Spleen (tissue), 7 donors: ENCODE measurements around the gene BICRA.

Experiments used
- CTCF ChIP-seq, 11 experiments: fragments of 200-600 bp in 7 of 11; fragments of 450-650 bp in 4 of 11; sonication (generic) in 4 of 11; IDR thresholded peaks in 8 of 11; conservative IDR thresholded peaks in 3 of 11; 1 replicate in 7 of 11; 2 replicates in 4 of 11; pipeline versions ENCODE4 v1.4.0 to v1.8.0; 2016 to 2021; ENCODE audit warnings: antibody characterized with exemption in 11 of 11, inconsistent platforms in 4 of 11, mild to moderate bottlenecking in 1 of 11
- POLR2AphosphoS5 ChIP-seq, 3 donors: sonication (generic); formaldehyde crosslinking; IDR thresholded peaks; one replicate each; pipeline ENCODE4 v1.5.1; 2017; ENCODE audit warnings: antibody characterized with exemption in 3 of 3
- donor health status: DM: no; HTN: no; CAD: no; lungs with moderate emphysema.
- donor health status: DM: no; HTN: no; CAD: no.
- donor health status: DM: no; HTN: no; CAD: no.

- TF ChIP-seq CTCF (IDR thresholded peaks at IDR 0.05 in 8 of 11, conservative IDR thresholded peaks at IDR 0.05 in 3 of 11), result no peak
- TF ChIP-seq POLR2AphosphoS5 (IDR thresholded peaks at IDR 0.05), result no peak
These were observed 22.9 kb downstream of the BICRA start for GRCh38 chr19:47631681-47632446.
